T-helper 2 cell (primary cell): Measurements from ENCODE around the gene SLC31A1.

Experiments
- DNase-seq, 5 experiments: peaks; one replicate each; pipeline versions ENCODE4 v3.0.0 to v3.0.0-alpha.2; 2012 to 2022
- total RNA-seq, 2 donors: gene quantifications; one replicate each; lab custom pipeline; 2026; lab: John Stamatoyannopoulos, UW

The SLC31A1 gene
- 6.9 to 11.8 reads per million in 2 donors for total RNA-seq

DNA sequence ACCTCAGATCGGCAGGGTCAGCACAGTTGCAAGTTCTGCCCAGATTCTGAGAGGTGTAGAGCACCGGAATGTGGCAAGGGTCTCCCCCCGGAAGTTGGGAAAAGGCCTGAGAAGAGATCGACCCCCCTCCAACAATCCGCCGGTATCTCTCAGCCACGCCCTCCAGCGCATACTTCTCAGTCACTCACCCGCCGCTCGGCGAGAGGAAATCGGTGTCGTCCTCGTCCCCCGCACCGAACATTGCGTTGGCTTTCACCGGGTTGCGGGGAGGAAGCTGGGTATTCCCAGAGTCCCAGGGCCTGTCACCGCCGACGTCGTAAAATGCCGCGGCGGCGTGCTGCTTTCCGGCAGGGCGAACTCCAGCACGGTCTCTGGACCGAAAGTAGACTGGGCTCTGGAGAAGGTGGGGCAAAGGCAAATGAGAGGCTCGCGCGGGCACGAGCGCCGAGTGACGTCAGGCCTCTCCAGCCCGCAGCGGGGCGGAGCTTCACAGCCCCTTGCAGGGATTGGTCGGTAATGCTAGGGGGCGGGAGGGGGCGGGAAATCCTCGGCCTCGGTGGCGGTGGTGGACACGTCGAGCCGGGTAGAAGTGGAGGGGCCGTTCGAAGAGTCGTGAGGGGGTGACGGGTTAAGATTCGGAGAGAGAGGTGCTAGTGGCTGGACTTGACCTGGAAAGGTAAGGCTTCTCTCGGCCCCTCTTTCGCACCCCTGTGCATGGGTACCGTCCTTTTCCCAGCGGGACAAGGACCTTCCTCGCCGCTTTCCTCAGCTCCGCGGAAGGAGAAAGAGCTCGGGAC is at the start of gene SLC31A1, which contains the start of gene FKBP15:
SLC31A1 (plus strand) TSS at position 542 of the 797 bp plus-strand sequence. CDS start 34,605 bp downstream, outside the sequence.
FKBP15 (minus strand) TSS at position 275 of the 797 bp plus-strand sequence; CDS start at position 241, 34 bp downstream.
- DNase-seq: peak; percentile 92 to 98 (median 95)

DNA sequence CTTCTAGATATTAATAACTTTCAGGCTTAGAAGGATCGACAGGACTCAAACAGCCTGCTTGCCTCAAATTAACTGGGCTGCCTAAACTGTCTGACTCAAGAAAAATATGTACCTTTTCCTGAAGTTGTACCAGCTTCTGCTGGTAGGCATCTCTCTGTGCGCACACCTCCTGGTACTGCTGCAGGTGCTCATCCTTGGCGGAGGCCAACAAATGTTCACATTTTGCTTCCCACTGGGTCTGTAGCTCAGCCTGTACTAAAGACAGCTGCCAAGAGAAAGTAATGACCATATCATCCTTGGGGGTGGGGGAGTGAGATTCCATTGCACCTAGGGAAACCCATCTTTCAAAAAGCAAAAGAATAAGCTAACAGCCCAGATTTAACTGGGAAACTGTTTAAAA is 48.0 kb upstream of the SLC31A1 start:
- no peak for DNase-seq

DNA sequence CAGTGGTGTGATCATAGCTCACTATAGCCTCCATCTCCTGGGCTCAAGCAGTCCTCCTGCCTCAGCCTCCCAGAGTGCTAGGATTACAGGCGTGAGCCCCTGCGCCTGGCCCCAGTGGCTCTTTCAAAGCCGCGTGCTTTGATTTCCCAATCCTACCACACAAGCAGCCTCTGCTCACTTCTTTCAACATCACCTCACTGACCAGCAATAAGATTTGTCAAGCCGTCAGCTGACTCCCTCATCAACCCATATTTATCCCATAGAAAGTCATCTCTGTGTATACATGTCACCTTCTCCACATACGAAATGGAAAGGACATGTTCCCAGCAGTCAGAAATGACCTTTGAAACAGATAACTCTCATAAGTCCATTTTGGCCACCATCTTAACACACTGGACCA is 44.5 kb upstream of the SLC31A1 start:
- DNase-seq: no peak

DNA sequence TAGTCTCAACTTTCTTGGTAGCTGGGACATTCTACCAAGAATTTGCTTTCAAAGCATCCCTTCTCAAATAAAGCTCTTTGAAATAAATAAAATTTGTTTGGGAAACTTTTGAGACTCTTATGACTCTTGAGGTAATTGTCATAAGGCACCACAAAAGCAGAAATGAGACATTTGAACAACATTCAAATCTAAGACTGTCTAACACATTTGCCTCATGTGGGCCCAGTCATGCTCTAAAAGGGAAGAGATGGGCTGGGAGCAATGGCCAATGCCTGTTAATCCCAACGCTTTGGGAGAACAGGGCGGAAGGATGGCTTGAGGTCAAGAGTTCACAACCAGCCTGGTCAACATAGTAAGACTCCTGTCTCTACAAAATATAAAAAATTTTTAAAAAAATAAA is 44.1 kb upstream of the SLC31A1 start:
- no peak for DNase-seq

DNA sequence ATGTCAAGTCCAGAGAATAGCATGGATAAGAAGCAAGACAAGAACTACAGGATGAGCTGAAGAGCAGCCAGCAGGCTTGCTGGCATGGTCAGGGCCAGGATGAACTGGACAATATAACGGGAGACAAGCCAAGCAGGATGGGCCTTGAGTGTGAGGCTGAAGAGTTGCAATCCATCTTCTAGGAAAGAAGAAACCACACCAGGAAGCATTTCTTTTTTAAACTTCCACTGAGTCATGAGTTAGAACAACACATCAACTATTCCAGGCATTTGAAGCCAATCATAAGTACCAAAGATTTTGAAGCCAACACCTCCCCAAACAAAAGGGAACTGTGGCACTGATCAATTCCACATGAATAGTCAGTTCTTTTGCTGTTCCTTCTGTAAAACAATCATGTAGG is 43.3 kb upstream of the SLC31A1 start:
- DNase-seq: no peak

DNA sequence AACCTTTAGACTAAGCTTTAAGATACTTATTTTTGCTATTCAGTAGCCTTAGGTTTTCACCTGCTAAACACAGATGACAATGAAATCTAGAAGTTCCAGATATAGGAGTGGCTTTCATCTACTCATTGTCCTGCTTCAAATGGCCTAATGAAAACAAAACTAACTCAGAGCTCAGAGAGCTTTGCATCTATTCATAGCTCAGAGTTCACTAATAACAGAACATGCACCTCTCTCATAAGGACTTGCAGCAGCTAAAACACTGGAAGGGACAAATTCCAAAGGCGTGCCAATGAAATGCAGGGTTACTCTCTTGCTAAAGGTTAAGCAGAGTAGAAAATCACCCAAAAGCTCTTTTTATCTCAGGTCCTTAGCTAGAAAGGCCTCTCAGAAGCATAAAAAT is 41.5 kb upstream of the SLC31A1 start:
- DNase-seq: no peak

DNA sequence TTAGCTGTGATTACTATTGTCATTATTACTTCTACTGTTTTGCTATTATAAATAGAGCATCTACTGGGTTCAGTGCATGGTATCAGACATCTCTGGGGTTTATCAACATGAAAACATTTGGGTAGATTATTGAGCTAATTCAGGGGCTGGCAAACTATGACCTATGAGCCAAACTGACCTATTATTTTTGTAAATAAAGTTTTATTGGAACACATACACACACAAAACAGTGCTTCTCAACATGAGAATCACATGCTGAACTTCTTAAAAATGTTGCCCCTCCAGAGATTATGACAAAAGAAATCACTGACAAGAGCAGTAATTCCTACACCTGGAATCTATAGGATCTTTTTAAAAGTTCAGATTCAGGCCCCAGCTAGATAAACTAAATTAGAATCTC is 40.2 kb upstream of the SLC31A1 start:
- no peak for DNase-seq

DNA sequence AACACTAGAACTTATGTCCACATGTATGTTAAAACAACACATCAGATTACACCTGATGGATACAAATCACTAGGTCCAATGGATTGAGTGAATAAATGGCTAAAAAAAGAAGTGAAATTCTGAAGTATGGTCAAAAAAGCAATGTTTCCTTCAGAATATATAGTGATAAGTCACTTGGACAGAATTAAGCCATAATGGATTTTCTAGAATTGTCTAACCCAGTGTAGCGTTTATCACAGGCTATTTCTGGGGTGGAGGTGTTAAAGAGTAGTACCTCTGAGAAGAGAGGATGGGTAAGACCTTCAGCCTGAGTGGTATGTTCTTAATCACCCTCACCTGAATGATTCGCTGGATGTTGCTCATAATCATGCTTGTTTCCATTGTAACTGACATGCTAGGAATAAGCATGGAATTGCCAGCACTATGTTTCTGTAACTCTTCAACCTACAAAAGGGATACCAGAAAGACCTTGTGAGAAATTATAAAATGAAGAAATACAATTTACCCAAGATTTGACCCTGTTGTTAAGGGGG is 37.3 kb upstream of the SLC31A1 start:
- no peak for DNase-seq

DNA sequence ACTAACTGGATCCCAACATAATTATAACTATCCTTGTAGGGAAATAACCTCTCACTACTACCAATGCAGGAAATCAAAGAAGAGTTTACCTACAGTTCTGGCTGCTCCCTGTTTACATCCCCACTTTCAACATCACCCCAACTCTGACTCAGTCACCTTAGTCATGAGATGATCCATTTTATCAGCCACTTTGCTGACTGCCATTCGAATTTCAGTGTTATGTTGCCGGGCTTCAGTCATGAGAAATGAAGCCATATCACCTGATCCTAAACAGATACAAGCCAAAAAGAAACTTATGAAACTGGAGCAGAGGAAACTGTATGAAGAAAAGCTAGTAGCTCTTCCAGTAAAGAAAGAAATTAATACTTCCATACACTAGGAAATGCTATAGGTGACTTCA is 36.8 kb upstream of the SLC31A1 start:
- DNase-seq: no peak

DNA sequence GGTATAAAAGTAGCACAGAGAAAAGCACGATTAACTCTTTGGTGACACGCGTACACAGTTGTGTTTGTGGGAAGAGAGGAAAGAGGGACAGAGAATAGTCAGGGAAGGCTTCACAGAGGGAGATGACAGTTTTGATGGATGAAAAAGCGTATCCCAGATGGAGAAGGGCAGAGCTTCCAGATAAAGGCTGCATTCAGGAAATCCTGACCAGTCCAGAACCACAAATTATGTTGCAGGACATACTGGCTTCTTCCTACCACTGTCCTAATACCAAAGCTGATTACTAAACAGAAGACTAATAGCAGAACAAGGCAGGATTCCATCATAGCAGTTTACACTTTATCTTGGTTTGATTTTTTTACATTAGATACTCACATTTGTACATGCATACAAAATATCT is 36.1 kb upstream of the SLC31A1 start:
- no peak for DNase-seq

DNA sequence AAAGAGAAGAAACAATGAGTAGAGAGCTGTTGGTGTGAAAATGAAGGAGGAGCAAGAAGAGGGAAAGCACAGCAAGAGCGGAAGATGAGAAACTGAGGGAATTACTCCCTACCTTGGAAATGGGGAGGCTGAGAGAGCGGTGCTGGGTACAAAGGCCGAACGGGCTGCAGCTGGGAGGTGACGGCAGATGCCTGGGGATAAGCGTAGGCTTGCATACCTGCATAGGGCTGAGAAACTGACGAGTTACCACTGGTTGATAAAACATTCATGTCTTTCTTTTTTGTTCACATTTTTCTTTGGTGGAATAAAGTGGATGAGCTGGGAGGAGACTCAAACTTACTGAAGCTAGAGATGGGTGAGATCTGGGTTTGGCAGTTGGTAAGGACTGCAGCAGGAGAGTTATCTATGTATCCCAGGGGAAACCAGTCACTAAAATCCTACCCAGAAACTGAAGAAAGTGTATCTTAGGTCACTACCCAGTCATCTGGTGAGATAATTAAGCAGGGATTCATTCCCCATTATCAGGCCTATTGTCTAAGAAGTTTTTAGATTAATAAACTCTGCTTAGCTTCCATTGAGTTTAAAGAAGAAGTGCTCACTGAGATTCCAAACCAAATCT is 35.1 kb upstream of the SLC31A1 start:
- DNase-seq: no peak

DNA sequence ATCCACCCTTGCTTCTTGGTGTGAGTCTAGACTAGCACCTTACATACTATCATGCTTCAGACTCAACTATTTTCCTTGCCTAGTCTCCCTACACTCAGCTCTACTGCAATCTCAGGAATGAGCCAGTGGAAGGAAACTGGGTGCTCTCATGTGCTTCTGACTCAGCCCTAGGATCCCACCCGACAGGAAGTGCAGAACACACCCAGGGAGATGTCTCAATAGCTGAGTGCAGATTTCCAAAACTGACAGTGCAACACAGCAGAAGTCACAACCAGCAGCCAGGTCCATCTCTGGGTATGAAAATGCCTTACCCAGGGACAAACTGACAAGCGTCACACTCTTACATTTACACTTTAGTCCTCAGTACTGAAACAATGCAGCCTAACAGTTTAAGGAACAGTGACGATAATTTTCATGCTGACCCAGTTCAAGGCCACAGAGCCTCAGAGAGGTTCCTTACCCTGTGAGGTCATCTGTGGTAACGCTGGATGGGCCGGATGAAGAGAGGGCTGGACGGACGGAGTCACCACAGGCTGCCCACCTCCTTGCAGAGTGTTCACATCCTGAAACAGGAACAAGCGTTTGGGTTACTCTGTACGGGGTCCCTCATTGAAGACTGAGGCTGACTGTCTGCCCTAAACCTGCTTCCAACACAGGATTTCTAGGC is 33.3 kb upstream of the SLC31A1 start:
- DNase-seq: no peak

DNA sequence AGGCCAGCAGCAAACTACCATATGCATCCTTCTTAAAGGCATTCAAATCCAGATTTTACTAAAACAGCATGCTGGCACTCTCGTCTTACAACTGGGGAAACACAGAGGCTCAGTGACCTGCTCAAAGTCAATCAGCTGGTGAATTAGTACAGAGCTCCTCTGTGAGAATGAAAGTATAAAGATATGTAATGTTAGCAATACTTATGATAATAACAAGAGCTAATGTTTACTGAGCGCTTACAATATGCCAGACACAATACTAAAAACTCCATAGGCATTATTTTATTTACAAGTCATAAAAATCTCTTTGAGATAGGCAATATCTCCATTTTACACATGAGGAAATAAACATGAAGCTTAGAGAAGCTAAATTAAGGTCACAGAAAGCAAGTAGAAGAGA is 28.9 kb upstream of the SLC31A1 start:
- no peak for DNase-seq

DNA sequence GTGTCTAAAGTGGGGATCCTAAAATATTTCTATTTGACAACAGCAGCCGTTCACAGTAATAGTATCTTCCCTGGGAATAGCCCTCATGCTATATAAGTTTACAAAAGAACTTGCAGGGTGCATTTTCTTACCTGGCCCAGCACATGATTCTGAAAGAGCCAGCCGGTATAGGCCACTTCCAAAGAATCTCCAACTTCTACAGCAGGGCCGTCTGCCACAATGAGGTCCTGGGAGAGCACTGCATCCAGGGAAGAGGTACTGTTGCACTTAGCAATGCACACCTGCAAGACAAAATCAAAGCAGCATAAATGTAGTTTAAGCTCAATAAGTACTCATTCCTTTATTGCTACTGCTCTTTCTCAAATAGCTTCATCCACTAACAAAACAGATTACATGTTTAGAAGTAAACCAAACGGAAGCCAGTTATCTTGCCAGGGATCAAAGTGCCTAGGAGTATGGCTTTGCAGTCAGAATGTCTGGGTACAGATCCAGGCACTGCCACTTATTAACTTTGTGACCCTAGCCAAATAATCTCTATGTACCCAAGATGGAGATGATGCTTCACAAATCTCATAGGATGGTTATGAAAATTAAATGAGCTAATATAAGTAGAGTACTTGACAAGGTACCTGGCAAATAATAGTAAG is 21.5 kb upstream of the SLC31A1 start:
- DNase-seq: no peak

DNA sequence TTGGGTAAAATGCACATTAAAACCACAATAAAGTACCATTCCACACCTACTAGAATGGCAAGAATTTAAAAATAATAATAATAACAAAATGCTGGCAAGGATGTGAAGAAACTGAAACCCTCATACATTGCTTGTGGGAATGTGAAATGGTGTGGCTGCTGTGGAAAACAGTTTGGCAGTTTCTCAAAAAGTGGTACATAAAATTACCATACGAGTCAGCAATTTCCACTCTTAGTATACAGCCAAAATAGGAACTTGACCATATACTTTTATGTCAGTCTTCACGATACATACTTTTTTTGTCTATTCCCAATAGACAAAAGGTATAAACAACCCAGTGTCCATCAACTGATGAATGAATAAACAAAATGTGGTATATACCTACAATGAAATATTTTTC is 15.9 kb upstream of the SLC31A1 start:
- no peak for DNase-seq

DNA sequence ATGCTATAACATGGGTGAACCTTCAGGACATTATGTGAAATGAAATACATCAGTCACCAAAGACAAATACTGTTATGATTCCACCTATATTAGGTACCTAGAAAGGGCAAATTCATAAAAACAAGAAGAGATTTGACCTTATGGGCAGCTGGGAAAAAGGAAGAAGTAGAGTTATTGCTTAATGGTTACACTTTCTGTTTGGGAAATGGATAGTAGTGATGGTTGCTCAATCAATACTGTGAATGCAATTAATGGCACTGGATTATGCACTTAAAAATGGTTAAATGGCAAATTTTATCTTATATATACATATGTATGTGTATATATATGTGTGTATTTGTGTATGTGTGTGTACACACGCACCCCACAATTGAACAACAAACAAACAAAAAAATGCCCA is 15.5 kb upstream of the SLC31A1 start:
- DNase-seq: no peak

DNA sequence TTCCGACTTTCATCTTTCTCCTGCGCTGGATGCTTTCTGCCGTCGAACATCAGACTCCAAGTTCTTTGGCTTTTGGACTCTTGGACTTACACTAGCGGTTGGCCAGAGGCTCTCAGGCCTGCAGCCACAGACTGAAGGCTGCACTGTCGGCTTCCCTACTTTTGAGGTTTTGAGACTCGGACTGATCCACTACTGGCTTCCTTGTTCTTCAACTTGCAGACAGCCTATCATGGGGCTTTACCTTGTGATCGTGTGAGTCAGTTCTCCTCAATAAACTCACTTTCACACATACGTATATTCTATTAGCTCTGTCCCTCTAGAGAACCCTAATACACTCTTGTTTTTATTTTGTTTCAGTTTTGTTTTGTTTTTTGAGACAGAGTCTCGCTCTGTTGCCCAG is 10.5 kb upstream of the SLC31A1 start:
- DNase-seq: no peak

DNA sequence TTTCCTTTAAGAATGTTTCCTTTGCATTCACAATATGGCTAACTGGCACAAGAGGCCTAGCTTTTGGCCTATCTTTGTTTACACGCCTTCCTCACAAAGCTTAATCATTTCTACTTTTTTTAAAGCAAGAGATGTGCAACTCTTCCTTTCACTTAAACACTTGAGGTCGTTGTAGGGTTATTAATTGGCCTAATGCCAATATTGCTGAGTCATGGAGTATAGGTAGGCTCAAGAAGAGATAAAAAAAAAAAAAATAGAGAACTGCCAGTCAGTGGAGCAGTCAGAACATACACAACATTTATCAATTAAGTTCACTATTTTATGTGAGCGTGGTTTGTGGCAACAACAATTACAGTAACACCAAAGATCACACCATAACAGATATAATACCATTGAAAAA is 6.2 kb upstream of the SLC31A1 start:
- peak in 1 of 5 experiments; percentile 68 for DNase-seq

DNA sequence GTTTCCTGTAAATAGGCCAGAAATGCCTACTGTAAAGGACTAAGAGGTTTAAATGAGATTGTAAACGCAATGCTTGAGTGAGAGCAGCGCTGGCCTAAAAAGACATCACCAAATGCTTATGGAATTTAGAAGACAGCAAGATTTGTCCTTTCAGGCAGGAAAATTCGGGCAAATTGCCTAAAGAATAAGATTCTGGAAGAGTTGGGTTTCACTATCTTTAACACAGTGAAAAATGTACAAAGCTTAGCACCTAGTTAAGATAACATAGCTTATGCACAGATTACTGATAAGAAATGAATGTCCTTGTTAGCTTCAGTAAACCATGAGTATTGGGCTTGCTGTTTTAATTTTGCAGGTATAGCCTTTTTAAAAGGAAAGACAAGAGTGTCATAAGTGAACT is 4.9 kb upstream of the SLC31A1 start:
- no peak for DNase-seq

DNA sequence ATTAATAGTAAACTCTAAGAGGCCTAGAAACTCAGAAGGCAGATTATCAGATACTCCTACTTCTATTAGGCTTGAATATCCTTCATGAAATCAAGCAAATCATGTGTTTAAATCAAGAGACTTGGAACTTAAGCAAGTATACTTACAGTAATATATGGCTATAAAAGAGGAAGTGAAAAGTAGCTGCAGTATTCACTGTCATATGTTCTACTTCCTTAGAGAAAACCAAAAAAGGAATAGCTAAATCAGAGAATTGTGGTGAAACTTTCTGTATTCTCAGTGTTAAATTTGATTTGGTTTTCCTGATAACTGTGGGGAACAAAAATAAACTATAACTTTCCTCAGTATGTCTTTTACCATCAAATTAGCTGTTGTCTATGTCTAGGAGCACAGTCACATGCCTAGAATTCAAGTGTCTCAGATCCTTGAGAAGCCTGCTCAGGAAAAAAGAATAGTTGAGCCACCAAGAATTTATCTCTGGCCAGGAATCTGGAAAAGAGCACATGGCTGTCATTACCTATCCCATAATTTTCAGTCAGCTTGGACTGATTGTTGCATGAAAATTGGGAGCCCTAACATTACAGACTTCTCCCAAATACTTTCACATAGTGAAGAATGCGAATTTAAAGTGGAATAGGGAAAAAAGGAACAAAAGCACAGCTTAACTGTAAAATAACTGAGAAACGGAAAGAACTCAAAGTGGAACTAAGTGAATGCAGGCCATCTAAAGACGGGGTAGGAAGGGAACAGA is 2.0 kb upstream of the SLC31A1 start:
- no peak for DNase-seq

DNA sequence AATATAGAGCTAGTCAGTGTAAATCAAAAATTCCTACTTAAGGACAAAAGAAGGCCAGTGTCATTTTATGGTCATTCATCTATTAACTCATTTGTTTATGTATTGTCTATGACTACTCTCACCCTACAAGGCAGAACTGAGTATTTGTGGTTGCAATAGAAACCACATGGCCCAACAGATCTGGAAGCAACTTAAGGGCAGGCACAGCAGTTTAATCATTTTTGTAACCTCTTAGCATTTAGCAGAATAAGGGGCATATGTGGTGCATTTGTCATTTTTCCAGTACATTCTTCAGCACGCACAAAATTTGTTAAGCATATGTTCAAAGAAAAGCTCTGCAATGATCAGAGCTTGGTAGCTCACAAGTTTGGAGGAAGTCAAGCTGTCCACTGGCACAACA is 1.4 kb upstream of the SLC31A1 start:
- peak in 1 of 5 experiments; percentile 83 for DNase-seq

DNA sequence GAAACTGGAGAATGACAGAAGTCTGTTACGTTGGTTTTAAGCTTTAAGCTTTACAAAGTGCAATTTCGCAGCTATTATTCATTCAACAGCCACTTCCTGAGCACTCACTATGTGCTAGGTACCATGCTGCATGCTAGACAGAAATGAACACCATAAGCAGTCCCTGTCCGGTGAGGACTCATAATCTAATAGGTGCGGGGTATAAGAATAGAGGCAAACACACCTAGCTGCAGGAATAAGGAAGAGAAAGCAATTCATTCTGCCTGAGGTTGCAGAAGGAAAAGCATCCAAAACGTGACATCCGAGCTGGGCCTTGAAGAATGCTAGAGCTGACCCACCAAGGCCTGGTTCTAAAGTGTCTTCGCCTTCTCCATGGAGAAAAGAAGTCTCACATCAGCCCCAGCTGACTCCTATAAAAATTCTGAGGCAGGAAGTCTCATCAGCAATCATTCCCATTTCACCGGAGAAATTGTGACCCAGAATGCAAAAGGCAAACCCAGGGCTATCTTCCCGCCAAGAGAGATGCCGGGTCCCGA is 809 bp upstream of the SLC31A1 start:
- DNase-seq: peak in 1 of 5 experiments; percentile 38
